HEK293 (cell line): ENCODE results near the gene GRIK2.

Experiments used
- CTCF ChIA-PET: fragments of 350-600 bp; formaldehyde crosslinking; extraction: SDS; loops from one replicate; lab custom pipeline; 2021; ENCODE audit warnings: antibody characterized with exemption; lab: Yijun Ruan, JAX
- POLR2A ChIA-PET: fragments of 300-600 bp; formaldehyde crosslinking; extraction: SDS; loops from one replicate; lab custom pipeline; 2020; ENCODE audit warnings: antibody characterized with exemption, inconsistent platforms; lab: Yijun Ruan, JAX
- H3K27ac ChIP-seq: fragments of 200-500 bp; sonication (Bioruptor generic); 2 replicates; pipeline ENCODE4 v1.5.1; 2014; ENCODE audit warnings: low read depth, low read length, control low read depth, inconsistent platforms; ENCODE audit errors: extremely low read depth
- H3K36me3 ChIP-seq, 2 experiments: fragments of 200-500 bp in 1 of 2; sonication (Bioruptor generic) in 1 of 2; 1 replicate in 1 of 2; 2 replicates in 1 of 2; pipeline ENCODE4 v1.5.1; 2014 to 2017; ENCODE audit warnings: inconsistent platforms in 2 of 2, low read length in 2 of 2; ENCODE audit not compliant: control insufficient read depth in 2 of 2, insufficient read depth in 1 of 2
- H3K4me1 ChIP-seq: fragments of 200-500 bp; sonication (Bioruptor generic); 2 replicates; pipeline ENCODE4 v1.5.1; 2014; ENCODE audit warnings: mild to moderate bottlenecking, low read length, inconsistent platforms; ENCODE audit not compliant: control insufficient read depth, insufficient read depth
- H3K4me3 ChIP-seq: 2 replicates; pipeline ENCODE4 v1.5.1; 2011; ENCODE audit warnings: low read depth, mild to moderate bottlenecking, control low read depth, low read length, moderate library complexity
- H3K9me3 ChIP-seq: fragments of 200-500 bp; sonication (Bioruptor generic); 2 replicates; pipeline ENCODE4 v1.5.1; 2014; ENCODE audit warnings: low read depth, low read length, inconsistent platforms; ENCODE audit not compliant: control insufficient read depth, insufficient read depth
- HOXA7 ChIP-seq: sonication (generic); formaldehyde crosslinking; IDR thresholded peaks from 2 replicates; pipeline ENCODE4 v1.8.1; 2022; ENCODE audit warnings: missing genetic modification reagents, borderline replicate concordance
- PRDM10 ChIP-seq: fragments of 450-650 bp; formaldehyde crosslinking; IDR thresholded peaks from 2 replicates; pipeline ENCODE4 v1.5.1; 2016; ENCODE audit warnings: missing biosample characterization, missing genetic modification characterization
- SETDB1 ChIP-seq: IDR thresholded peaks from one replicate; pipeline ENCODE4 v1.6.1; 2017; ENCODE audit warnings: mild to moderate bottlenecking, low read length, moderate library complexity, mixed read lengths; ENCODE audit not compliant: insufficient read length
- SP2 ChIP-seq: fragments of 450-650 bp; formaldehyde crosslinking; IDR thresholded peaks from 2 replicates; pipeline ENCODE4 v1.5.1; 2016; ENCODE audit warnings: missing biosample characterization, missing genetic modification characterization
- YY2 ChIP-seq: fragments of 450-650 bp; formaldehyde crosslinking; IDR thresholded peaks from 2 replicates; pipeline ENCODE4 v1.5.1; 2016; ENCODE audit warnings: missing biosample characterization, missing genetic modification characterization
- ZNF211 ChIP-seq: fragments of 450-650 bp; formaldehyde crosslinking; IDR thresholded peaks from 2 replicates; pipeline ENCODE4 v1.5.1; 2016; ENCODE audit warnings: low read depth, missing biosample characterization, missing genetic modification characterization
- ZNF391 ChIP-seq: fragments of 450-650 bp; formaldehyde crosslinking; IDR thresholded peaks from 2 replicates; pipeline ENCODE4 v1.5.1; 2016; ENCODE audit warnings: low read depth, missing biosample characterization, missing genetic modification characterization, borderline replicate concordance
- ZNF404 ChIP-seq: fragments of 450-650 bp; formaldehyde crosslinking; IDR thresholded peaks from 2 replicates; pipeline ENCODE4 v1.5.1; 2017; ENCODE audit warnings: missing biosample characterization, missing genetic modification characterization
- ZNF433 ChIP-seq: fragments of 450-650 bp; formaldehyde crosslinking; IDR thresholded peaks from 2 replicates; pipeline ENCODE4 v1.5.1; 2016; ENCODE audit warnings: missing biosample characterization, missing genetic modification characterization, low read depth
- ZNF514 ChIP-seq: fragments of 450-650 bp; formaldehyde crosslinking; IDR thresholded peaks from 2 replicates; pipeline ENCODE4 v1.5.1; 2016; ENCODE audit warnings: missing biosample characterization, missing genetic modification characterization
- ZNF580 ChIP-seq: fragments of 450-650 bp; formaldehyde crosslinking; IDR thresholded peaks from 2 replicates; pipeline ENCODE4 v1.5.1; 2016; ENCODE audit warnings: missing biosample characterization, missing genetic modification characterization
- ZNF596 ChIP-seq: fragments of 450-650 bp; IDR thresholded peaks from 2 replicates; pipeline ENCODE4 v1.5.0; 2018; ENCODE audit warnings: missing biosample characterization, mild to moderate bottlenecking, missing genetic modification characterization, moderate library complexity
- ZNF623 ChIP-seq: fragments of 450-650 bp; formaldehyde crosslinking; IDR thresholded peaks from 2 replicates; pipeline ENCODE4 v1.5.1; 2016; ENCODE audit warnings: missing biosample characterization, missing genetic modification characterization
- ZNF707 ChIP-seq: fragments of 450-650 bp; formaldehyde crosslinking; IDR thresholded peaks from 2 replicates; pipeline ENCODE4 v1.5.1; 2016; ENCODE audit warnings: missing biosample characterization, missing genetic modification characterization
- ZNF830 ChIP-seq: fragments of 450-650 bp; IDR thresholded peaks from 2 replicates; pipeline ENCODE4 v1.5.0; 2018; ENCODE audit warnings: missing biosample characterization, missing genetic modification characterization, low read depth, mild to moderate bottlenecking, moderate library complexity
- ZNF837 ChIP-seq: fragments of 450-650 bp; formaldehyde crosslinking; IDR thresholded peaks from 2 replicates; pipeline ENCODE4 v1.5.1; 2016; ENCODE audit warnings: missing biosample characterization, missing genetic modification characterization
- TF ChIP-seq, protein P1 (sequence below): fragments of 450-650 bp; formaldehyde crosslinking; IDR thresholded peaks from 2 replicates; pipeline ENCODE4 v1.5.1; 2016; ENCODE audit warnings: missing biosample characterization, missing genetic modification characterization
- TF ChIP-seq, protein P2 (sequence below): fragments of 450-650 bp; formaldehyde crosslinking; IDR thresholded peaks from 2 replicates; pipeline ENCODE4 v1.5.1; 2016; ENCODE audit warnings: missing biosample characterization, missing genetic modification characterization
- TF ChIP-seq, protein P3 (sequence below): fragments of 450-650 bp; formaldehyde crosslinking; IDR thresholded peaks from 2 replicates; pipeline ENCODE4 v1.5.1; 2016; ENCODE audit warnings: missing biosample characterization, missing genetic modification characterization, low read depth
- TF ChIP-seq, protein P4 (sequence below): sonication (generic); formaldehyde crosslinking; IDR thresholded peaks from 2 replicates; pipeline ENCODE4 v1.8.1; 2022; ENCODE audit warnings: mild to moderate bottlenecking, moderate library complexity, missing genetic modification reagents
- TF ChIP-seq, protein P5 (sequence below): fragments of 450-650 bp; formaldehyde crosslinking; IDR thresholded peaks from 2 replicates; pipeline ENCODE4 v1.5.1; 2016; ENCODE audit warnings: missing biosample characterization, missing genetic modification characterization, low read depth
- TF ChIP-seq, protein P6 (sequence below): fragments of 450-650 bp; formaldehyde crosslinking; IDR thresholded peaks from 2 replicates; pipeline ENCODE4 v1.5.1; 2017; ENCODE audit warnings: missing biosample characterization, missing genetic modification characterization

The GRIK2 gene

GRCh38 chr6:101806241-101806640 lies 412.7 kb downstream of the GRIK2 start:
- ChIA-PET CTCF (interaction anchor here (0.6 kb wide), 1 partner anchor 15 kb away, joined by 3 read pairs; no protein-coding TSS in a partner anchor), POLR2A (no interaction called here)
- no peaks in the 10 kb centered on the region for H3K9me3 ChIP-seq
- TF ChIP-seq ZNF707 (tag by site-specific recombination), result no peak
- no peak for TF ChIP-seq ZNF580 (tag by site-specific recombination)
- TF ChIP-seq ZNF404, result no peak
- TF ChIP-seq ZNF837 (tag by site-specific recombination), result no peak
- TF ChIP-seq, protein P1, sequence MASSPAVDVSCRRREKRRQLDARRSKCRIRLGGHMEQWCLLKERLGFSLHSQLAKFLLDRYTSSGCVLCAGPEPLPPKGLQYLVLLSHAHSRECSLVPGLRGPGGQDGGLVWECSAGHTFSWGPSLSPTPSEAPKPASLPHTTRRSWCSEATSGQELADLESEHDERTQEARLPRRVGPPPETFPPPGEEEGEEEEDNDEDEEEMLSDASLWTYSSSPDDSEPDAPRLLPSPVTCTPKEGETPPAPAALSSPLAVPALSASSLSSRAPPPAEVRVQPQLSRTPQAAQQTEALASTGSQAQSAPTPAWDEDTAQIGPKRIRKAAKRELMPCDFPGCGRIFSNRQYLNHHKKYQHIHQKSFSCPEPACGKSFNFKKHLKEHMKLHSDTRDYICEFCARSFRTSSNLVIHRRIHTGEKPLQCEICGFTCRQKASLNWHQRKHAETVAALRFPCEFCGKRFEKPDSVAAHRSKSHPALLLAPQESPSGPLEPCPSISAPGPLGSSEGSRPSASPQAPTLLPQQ, result no peak
- TF ChIP-seq, protein P2, sequence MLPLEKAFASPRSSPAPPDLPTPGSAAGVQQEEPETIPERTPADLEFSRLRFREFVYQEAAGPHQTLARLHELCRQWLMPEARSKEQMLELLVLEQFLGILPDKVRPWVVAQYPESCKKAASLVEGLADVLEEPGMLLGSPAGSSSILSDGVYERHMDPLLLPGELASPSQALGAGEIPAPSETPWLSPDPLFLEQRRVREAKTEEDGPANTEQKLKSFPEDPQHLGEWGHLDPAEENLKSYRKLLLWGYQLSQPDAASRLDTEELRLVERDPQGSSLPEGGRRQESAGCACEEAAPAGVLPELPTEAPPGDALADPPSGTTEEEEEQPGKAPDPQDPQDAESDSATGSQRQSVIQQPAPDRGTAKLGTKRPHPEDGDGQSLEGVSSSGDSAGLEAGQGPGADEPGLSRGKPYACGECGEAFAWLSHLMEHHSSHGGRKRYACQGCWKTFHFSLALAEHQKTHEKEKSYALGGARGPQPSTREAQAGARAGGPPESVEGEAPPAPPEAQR (tag by site-specific recombination), result no peak
- no peak for TF ChIP-seq SETDB1
- TF ChIP-seq ZNF211 (tag by site-specific recombination), result no peak
- no peak for TF ChIP-seq ZNF514 (tag by site-specific recombination)
- TF ChIP-seq, protein P3, sequence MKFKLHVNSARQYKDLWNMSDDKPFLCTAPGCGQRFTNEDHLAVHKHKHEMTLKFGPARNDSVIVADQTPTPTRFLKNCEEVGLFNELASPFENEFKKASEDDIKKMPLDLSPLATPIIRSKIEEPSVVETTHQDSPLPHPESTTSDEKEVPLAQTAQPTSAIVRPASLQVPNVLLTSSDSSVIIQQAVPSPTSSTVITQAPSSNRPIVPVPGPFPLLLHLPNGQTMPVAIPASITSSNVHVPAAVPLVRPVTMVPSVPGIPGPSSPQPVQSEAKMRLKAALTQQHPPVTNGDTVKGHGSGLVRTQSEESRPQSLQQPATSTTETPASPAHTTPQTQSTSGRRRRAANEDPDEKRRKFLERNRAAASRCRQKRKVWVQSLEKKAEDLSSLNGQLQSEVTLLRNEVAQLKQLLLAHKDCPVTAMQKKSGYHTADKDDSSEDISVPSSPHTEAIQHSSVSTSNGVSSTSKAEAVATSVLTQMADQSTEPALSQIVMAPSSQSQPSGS (tag by site-specific recombination), result no peak
- TF ChIP-seq ZNF433 (tag by site-specific recombination), result no peak
- TF ChIP-seq ZNF830 (tag by site-specific recombination), result no peak
- no peak for TF ChIP-seq SP2 (tag by site-specific recombination)
- TF ChIP-seq ZNF623 (tag by site-specific recombination), result no peak
- TF ChIP-seq YY2 (tag by site-specific recombination), result no peak
- TF ChIP-seq, protein P4, sequence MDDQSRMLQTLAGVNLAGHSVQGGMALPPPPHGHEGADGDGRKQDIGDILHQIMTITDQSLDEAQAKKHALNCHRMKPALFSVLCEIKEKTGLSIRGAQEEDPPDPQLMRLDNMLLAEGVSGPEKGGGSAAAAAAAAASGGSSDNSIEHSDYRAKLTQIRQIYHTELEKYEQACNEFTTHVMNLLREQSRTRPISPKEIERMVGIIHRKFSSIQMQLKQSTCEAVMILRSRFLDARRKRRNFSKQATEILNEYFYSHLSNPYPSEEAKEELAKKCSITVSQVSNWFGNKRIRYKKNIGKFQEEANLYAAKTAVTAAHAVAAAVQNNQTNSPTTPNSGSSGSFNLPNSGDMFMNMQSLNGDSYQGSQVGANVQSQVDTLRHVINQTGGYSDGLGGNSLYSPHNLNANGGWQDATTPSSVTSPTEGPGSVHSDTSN (CRISPR knock-in tag), result no peak
- TF ChIP-seq HOXA7 (CRISPR knock-in tag), result no peak
- TF ChIP-seq ZNF391, result no peak
- no peak for TF ChIP-seq ZNF596 (tag by site-specific recombination)
- H3K36me3 ChIP-seq, result no peaks in the 10 kb centered on the region
- no peak overlapping the region for H3K27ac ChIP-seq
- no peaks in the 10 kb centered on the region for H3K4me1 ChIP-seq
- no peak overlapping the region for H3K4me3 ChIP-seq

DNA sequence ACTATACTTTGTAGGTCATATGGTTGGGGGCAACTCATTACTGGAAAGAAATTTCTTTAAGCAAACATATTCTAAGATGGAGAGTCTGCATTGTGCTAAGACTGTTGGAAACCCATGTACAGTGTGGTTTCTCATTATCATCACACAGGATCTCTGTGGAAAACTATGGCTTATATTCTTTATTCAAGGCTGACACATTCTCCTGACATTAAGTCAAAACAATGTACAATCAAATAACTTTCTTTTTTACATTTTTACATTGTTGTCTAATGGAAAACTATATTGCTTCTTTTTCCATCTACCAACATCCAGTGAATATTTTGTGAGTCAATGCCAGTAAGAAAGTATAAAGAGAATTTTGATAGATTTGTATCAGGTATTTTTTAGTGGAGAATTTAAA lies 417.6 kb downstream of the GRIK2 start:
- Histone ChIP-seq H3K27ac (no peak overlapping the region), H3K36me3 (no peaks in the 10 kb centered on the region), H3K9me3 (no peaks in the 10 kb centered on the region), H3K4me3 (no peak overlapping the region), H3K4me1 (no peaks in the 10 kb centered on the region)
- POLR2A ChIA-PET, result no interaction called here
- CTCF ChIA-PET, result interaction anchor here (0.5 kb wide), 1 partner anchor 52 kb away, joined by 4 read pairs; no protein-coding TSS in a partner anchor
- no peak for TF ChIP-seq PRDM10 (tag by site-specific recombination)
- TF ChIP-seq, protein P5, sequence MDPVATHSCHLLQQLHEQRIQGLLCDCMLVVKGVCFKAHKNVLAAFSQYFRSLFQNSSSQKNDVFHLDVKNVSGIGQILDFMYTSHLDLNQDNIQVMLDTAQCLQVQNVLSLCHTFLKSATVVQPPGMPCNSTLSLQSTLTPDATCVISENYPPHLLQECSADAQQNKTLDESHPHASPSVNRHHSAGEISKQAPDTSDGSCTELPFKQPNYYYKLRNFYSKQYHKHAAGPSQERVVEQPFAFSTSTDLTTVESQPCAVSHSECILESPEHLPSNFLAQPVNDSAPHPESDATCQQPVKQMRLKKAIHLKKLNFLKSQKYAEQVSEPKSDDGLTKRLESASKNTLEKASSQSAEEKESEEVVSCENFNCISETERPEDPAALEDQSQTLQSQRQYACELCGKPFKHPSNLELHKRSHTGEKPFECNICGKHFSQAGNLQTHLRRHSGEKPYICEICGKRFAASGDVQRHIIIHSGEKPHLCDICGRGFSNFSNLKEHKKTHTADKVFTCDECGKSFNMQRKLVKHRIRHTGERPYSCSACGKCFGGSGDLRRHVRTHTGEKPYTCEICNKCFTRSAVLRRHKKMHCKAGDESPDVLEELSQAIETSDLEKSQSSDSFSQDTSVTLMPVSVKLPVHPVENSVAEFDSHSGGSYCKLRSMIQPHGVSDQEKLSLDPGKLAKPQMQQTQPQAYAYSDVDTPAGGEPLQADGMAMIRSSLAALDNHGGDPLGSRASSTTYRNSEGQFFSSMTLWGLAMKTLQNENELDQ (tag by site-specific recombination), result no peak
- TF ChIP-seq, protein P6, sequence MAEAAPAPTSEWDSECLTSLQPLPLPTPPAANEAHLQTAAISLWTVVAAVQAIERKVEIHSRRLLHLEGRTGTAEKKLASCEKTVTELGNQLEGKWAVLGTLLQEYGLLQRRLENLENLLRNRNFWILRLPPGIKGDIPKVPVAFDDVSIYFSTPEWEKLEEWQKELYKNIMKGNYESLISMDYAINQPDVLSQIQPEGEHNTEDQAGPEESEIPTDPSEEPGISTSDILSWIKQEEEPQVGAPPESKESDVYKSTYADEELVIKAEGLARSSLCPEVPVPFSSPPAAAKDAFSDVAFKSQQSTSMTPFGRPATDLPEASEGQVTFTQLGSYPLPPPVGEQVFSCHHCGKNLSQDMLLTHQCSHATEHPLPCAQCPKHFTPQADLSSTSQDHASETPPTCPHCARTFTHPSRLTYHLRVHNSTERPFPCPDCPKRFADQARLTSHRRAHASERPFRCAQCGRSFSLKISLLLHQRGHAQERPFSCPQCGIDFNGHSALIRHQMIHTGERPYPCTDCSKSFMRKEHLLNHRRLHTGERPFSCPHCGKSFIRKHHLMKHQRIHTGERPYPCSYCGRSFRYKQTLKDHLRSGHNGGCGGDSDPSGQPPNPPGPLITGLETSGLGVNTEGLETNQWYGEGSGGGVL (tag by site-specific recombination), result no peak
